ENCODE results near the gene HS6ST3.
"Not testable (repeated sequence)": the region's sequence is repeated elsewhere in the genome, so short reads cannot be mapped to it uniquely, and the experiment has no call there.

- TF ChIP-seq EP300, CTCF, POLR2A (IDR thresholded peaks at IDR 0.05): not testable (repeated sequence)
Observed at GRCh38 chr13:96050955-96051354, 39.0 kb upstream of the HS6ST3 start.

Measured in upper lobe of left lung (tissue), 4 donors.